MM.1S (cell line): ENCODE results near the gene ING4.

Experiments
- DNase-seq: peaks from one replicate; pipeline ENCODE4 v3.0.0-alpha.2; 2015
- H2AFZ ChIP-seq: fragments of 300-600 bp; sonication (generic); 2 replicates; pipeline ENCODE4 v1.6.0; 2016; ENCODE audit warnings: antibody characterized with exemption, low read length
- H3F3A ChIP-seq: fragments of 300-600 bp; sonication (generic); 2 replicates; pipeline ENCODE4 v1.6.1; 2016; ENCODE audit warnings: mild to moderate bottlenecking, antibody characterized with exemption, low read length, moderate library complexity, mixed read lengths; ENCODE audit not compliant: insufficient read depth
- H3K27ac ChIP-seq: fragments of 300-600 bp; sonication (generic); 2 replicates; pipeline ENCODE4 v1.5.1; 2016; ENCODE audit warnings: mild to moderate bottlenecking, low read length
- H3K27me3 ChIP-seq: fragments of 300-600 bp; sonication (generic); replicated peaks from 2 replicates; pipeline ENCODE4 v1.6.0; 2016; ENCODE audit warnings: low read length; ENCODE audit not compliant: insufficient read depth
- H3K36me3 ChIP-seq: fragments of 300-600 bp; sonication (generic); replicated peaks from 2 replicates; pipeline ENCODE4 v1.6.1; 2016; ENCODE audit warnings: mild to moderate bottlenecking, low read length, mixed read lengths; ENCODE audit not compliant: insufficient read depth
- H3K4me1 ChIP-seq: fragments of 300-600 bp; sonication (generic); 2 replicates; pipeline ENCODE4 v1.6.1; 2016; ENCODE audit warnings: low read length, mixed read lengths
- H3K4me2 ChIP-seq: fragments of 300-600 bp; sonication (generic); 2 replicates; pipeline ENCODE4 v1.6.0; 2016; ENCODE audit warnings: low read depth, low read length
- H3K4me3 ChIP-seq: fragments of 300-600 bp; sonication (generic); 2 replicates; pipeline ENCODE4 v1.5.1; 2016; ENCODE audit warnings: low read length, mixed read lengths
- H3K79me2 ChIP-seq: fragments of 300-600 bp; sonication (generic); 2 replicates; pipeline ENCODE4 v1.6.1; 2016; ENCODE audit warnings: mixed run types, low read length, mixed read lengths
- H3K9ac ChIP-seq: fragments of 300-600 bp; sonication (generic); 2 replicates; pipeline ENCODE4 v1.6.1; 2016; ENCODE audit warnings: low read length, mixed read lengths
- H3K9me2 ChIP-seq: fragments of 300-600 bp; sonication (generic); replicated peaks from 2 replicates; pipeline ENCODE4 v1.6.1; 2016; ENCODE audit warnings: mild to moderate bottlenecking, low read length, mixed read lengths; ENCODE audit not compliant: insufficient read depth
- H3K9me3 ChIP-seq: fragments of 300-600 bp; sonication (generic); replicated peaks from 2 replicates; pipeline ENCODE4 v1.6.1; 2016; ENCODE audit warnings: mild to moderate bottlenecking, low read length, mixed read lengths; ENCODE audit not compliant: insufficient read depth
- H4K20me1 ChIP-seq: fragments of 300-600 bp; sonication (generic); 2 replicates; pipeline ENCODE4 v1.6.1; 2016; ENCODE audit warnings: mild to moderate bottlenecking, low read length, moderate library complexity, mixed read lengths; ENCODE audit not compliant: insufficient read depth
- CTCF ChIP-seq: fragments of 300-600 bp; sonication (generic); IDR thresholded peaks from 2 replicates; pipeline ENCODE4 v1.5.1; 2016; ENCODE audit warnings: antibody characterized with exemption, low read length, mixed read lengths
- EZH2 ChIP-seq: fragments of 300-600 bp; sonication (generic); optimal IDR thresholded peaks from 2 replicates; pipeline ENCODE3; 2017; ENCODE audit warnings: low read depth, mild to moderate bottlenecking, antibody characterized with exemption, low read length, mixed read lengths
- EZH2phosphoT487 ChIP-seq: fragments of 300-600 bp; sonication (generic); IDR thresholded peaks from 2 replicates; pipeline ENCODE4 v1.6.1; 2018; ENCODE audit warnings: antibody characterized with exemption, low read length

The ING4 gene

GRCh38 chr12:6613776-6614512 is 49.0 kb downstream of the ING4 start:
- H3F3A ChIP-seq: peaks cover 18% of the 10 kb centered on the region; the same call in 1 of the 2 replicates
- H3K9ac ChIP-seq: no peak overlapping the region
- H4K20me1 ChIP-seq: no peaks in the 10 kb centered on the region
- no peaks in the 10 kb centered on the region for H3K9me2 ChIP-seq
- H3K4me1 ChIP-seq: peaks cover 21% of the 10 kb centered on the region
- H3K79me2 ChIP-seq: no peaks in the 10 kb centered on the region
- no peak overlapping the region for H3K4me2 ChIP-seq
- no peak overlapping the region for H3K27ac ChIP-seq
- H3K36me3 ChIP-seq: no peaks in the 10 kb centered on the region
- TF ChIP-seq CTCF: peak; percentile 18
- TF ChIP-seq EZH2phosphoT487: no peak
- no peak for TF ChIP-seq EZH2
- no peak overlapping the region for H3K4me3 ChIP-seq
- peak; percentile 54 for DNase-seq
- peak overlapping the region; percentile 10; the same call in 1 of the 2 replicates for H2AFZ ChIP-seq
- H3K27me3 ChIP-seq: no peaks in the 10 kb centered on the region
- no peaks in the 10 kb centered on the region for H3K9me3 ChIP-seq

- Histone ChIP-seq H3F3A (peaks cover 26% of the 10 kb centered on the region), H3K36me3 (no peaks in the 10 kb centered on the region), H3K9me3 (no peaks in the 10 kb centered on the region), H3K4me3 (no peak overlapping the region), H4K20me1 (no peaks in the 10 kb centered on the region), H3K9me2 (no peaks in the 10 kb centered on the region), H3K4me2 (peak overlapping the region; percentile 27; the same call in 1 of the 2 replicates), H3K79me2 (no peaks in the 10 kb centered on the region), H3K27ac (peak overlapping the region; percentile 55; the same call in 1 of the 2 replicates), H3K4me1 (peaks cover 22% of the 10 kb centered on the region), H3K27me3 (no peaks in the 10 kb centered on the region), H2AFZ (peak overlapping the region; percentile 70), H3K9ac (no peak overlapping the region; the same call in 1 of the 2 replicates)
- TF ChIP-seq EZH2: no peak
- TF ChIP-seq EZH2phosphoT487: no peak
- no peak for TF ChIP-seq CTCF
- peak; percentile 66 for DNase-seq
Measured at GRCh38 chr12:6613015-6613775, 49.7 kb downstream of the ING4 start.

GRCh38 chr12:6612652-6613014 is 50.3 kb downstream of the ING4 start:
- no peak overlapping the region for H3K4me3 ChIP-seq
- no peaks in the 10 kb centered on the region for H3K36me3 ChIP-seq
- no peak for TF ChIP-seq EZH2
- no peak for TF ChIP-seq EZH2phosphoT487
- no peak for TF ChIP-seq CTCF
- H3F3A ChIP-seq: peaks cover 31% of the 10 kb centered on the region
- peak overlapping the region; percentile 27; the same call in 1 of the 2 replicates for H3K4me2 ChIP-seq
- peak overlapping the region; percentile 70; the same call in 1 of the 2 replicates for H2AFZ ChIP-seq
- H3K27ac ChIP-seq: peak overlapping the region; percentile 55; the same call in 1 of the 2 replicates
- no peaks in the 10 kb centered on the region for H3K79me2 ChIP-seq
- DNase-seq: no peak
- no peaks in the 10 kb centered on the region for H3K9me3 ChIP-seq
- no peaks in the 10 kb centered on the region for H3K27me3 ChIP-seq
- H3K9me2 ChIP-seq: no peaks in the 10 kb centered on the region
- H4K20me1 ChIP-seq: no peaks in the 10 kb centered on the region
- H3K4me1 ChIP-seq: peaks cover 28% of the 10 kb centered on the region
- no peak overlapping the region for H3K9ac ChIP-seq
